ENCODE data around the gene ARHGAP22.

DNA sequence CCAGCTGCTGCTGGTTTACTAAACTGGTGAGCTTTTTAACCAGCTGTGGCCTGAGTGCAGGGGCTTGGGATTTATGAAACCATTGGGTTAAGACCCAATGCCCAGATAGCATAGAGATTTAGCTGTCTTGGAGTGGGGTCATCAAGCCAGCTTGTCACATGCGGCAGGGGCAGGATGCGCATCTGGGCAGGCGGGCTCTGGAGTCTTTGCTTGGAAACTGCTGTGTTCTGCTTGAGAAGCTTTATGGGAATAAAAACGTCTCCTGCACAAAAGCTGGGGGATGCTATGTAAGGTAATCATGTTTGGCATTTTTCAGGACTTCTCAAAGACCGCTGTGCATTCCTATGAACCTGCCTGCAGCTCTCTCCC lies 162.1 kb downstream of the ARHGAP22 start:
- TF ChIP-seq, protein P1, sequence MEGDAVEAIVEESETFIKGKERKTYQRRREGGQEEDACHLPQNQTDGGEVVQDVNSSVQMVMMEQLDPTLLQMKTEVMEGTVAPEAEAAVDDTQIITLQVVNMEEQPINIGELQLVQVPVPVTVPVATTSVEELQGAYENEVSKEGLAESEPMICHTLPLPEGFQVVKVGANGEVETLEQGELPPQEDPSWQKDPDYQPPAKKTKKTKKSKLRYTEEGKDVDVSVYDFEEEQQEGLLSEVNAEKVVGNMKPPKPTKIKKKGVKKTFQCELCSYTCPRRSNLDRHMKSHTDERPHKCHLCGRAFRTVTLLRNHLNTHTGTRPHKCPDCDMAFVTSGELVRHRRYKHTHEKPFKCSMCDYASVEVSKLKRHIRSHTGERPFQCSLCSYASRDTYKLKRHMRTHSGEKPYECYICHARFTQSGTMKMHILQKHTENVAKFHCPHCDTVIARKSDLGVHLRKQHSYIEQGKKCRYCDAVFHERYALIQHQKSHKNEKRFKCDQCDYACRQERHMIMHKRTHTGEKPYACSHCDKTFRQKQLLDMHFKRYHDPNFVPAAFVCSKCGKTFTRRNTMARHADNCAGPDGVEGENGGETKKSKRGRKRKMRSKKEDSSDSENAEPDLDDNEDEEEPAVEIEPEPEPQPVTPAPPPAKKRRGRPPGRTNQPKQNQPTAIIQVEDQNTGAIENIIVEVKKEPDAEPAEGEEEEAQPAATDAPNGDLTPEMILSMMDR (IDR thresholded peaks at IDR 0.05), result no peak
- TF ChIP-seq ZFX (IDR thresholded peaks at IDR 0.05; ENCODE audit: borderline replicate concordance), result no peak
